ENCODE measurements around the gene APOBEC3C.
"Not testable (repeated sequence)": the region's sequence is repeated elsewhere in the genome, so short reads cannot be mapped to it uniquely, and the experiment has no call there.

Gene APOBEC3C

DNA sequence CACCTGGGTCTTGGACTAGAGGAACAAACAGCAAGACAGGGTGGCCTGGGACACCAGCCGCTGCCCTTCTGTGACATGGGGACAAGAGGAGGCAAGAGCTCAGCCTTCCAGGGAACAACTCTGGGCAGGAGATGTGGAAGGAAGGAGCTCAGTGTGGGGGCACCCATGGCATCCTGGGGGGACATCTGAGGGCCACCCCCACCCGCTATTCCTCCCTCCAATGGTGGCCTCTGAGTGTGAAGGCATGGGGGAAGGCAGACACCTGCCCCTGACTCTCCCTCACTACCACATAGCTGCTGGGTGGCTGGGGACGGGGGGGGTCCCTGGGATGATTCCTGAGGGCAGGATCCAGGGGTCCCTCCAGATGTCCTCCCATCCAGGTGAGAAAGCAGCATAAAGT is 27.4 kb upstream of the APOBEC3C start:
- no peaks in the 10 kb centered on the region for H3K9me3 ChIP-seq (ENCODE audit: insufficient read depth, low read length)
- H3K27me3 ChIP-seq (ENCODE audit: insufficient read depth, insufficient read length): no peaks in the 10 kb centered on the region
- no peak for DNase-seq (ENCODE audit: low read depth, low spot score)
- H3K4me3 ChIP-seq (ENCODE audit: insufficient read length, low read depth): no peak overlapping the region
- H3K9ac ChIP-seq (ENCODE audit: insufficient read length, low read depth): no peak overlapping the region
- no peaks in the 10 kb centered on the region for H3K36me3 ChIP-seq (ENCODE audit: insufficient read depth, insufficient read length, low read length)
- H3K4me1 ChIP-seq (ENCODE audit: insufficient read depth, insufficient read length): no peaks in the 10 kb centered on the region
- TF ChIP-seq ZNF274 (IDR thresholded peaks at IDR 0.05; ENCODE audit: low read depth, low read length) (no peak), SUZ12 (IDR thresholded peaks at IDR 0.05; ENCODE audit: extremely low read depth, insufficient read depth, insufficient read length) (no peak)

DNA sequence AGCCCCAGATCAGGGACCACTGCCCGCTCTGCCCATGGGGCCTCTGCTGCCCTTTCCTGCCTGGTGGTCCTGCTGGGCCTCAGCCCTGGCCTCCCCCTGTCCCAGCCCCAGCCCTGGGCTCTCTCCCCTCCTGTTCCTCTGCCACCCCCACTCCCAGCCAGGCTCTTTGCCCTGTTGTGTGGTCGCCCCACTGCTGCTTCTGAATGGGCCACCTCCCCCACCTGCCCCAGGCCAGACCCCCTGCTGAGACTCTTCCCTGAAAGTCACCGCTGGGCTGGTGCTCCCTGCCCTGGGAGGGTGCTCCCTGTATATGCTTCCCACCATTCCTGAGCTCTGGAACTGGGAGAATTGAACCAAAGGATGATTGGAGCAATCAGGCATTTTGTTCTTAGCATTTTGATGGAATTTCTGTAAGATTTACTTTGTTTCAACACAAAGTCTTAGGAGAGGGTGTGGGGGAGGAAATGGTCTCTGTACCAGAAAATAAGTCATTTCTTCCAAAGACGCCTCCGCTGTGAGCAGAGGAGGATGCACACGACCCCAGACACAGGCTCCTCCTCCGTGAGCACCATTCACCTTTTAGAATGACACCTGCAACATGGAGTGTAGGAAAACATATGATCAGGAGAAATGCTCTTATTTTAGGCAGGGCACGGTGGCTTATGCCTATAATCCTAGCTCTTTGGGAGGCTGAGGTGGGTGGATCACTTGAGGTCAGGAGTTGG is 26.7 kb upstream of the APOBEC3C start:
- no peak for TF ChIP-seq YY1 (IDR thresholded peaks at IDR 0.05; ENCODE audit: insufficient read depth, insufficient read length)
- TF ChIP-seq SUZ12 (IDR thresholded peaks at IDR 0.05; ENCODE audit: extremely low read depth, insufficient read depth, insufficient read length): no peak
- no peak for TF ChIP-seq ZNF274 (IDR thresholded peaks at IDR 0.05; ENCODE audit: low read depth, low read length)

DNA sequence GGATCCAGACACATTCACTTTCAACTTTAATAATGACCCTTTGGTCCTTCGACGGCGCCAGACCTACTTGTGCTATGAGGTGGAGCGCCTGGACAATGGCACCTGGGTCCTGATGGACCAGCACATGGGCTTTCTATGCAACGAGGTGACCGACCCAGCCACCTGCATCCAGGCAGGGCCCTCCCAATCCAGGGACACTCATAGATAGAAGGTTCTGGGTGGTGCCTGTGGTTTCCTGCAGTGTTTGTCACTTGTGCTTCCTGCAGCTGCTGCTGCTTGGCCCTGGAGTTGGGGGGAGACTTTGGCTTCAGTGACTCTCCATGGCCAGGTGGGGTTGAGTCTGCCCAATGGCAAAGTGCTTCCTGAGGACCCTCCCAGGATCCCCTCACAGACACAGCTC is 24.6 kb upstream of the APOBEC3C start:
- H3K27me3 ChIP-seq (ENCODE audit: insufficient read depth, insufficient read length): no peaks in the 10 kb centered on the region
- H3K36me3 ChIP-seq (ENCODE audit: insufficient read depth, insufficient read length, low read length): no peaks in the 10 kb centered on the region
- DNase-seq (ENCODE audit: low read depth, low spot score): no peak
- no peak overlapping the region for H3K9ac ChIP-seq (ENCODE audit: insufficient read length, low read depth)
- no peaks in the 10 kb centered on the region for H3K4me1 ChIP-seq (ENCODE audit: insufficient read depth, insufficient read length)
- H3K4me3 ChIP-seq (ENCODE audit: insufficient read length, low read depth): no peak overlapping the region
- TF ChIP-seq YY1 (IDR thresholded peaks at IDR 0.05; ENCODE audit: insufficient read depth, insufficient read length): no peak
- TF ChIP-seq ZNF274 (IDR thresholded peaks at IDR 0.05; ENCODE audit: low read depth, low read length): no peak
- no peak for TF ChIP-seq SUZ12 (IDR thresholded peaks at IDR 0.05; ENCODE audit: extremely low read depth, insufficient read depth, insufficient read length)
- H3K9me3 ChIP-seq (ENCODE audit: insufficient read depth, low read length): no peaks in the 10 kb centered on the region

More for the DNA sequence above, 26.7 kb upstream of the APOBEC3C start:
- no peaks in the 10 kb centered on the region for H3K9me3 ChIP-seq (ENCODE audit: insufficient read depth, low read length)
- DNase-seq (ENCODE audit: low read depth, low spot score): no peak
- H3K4me1 ChIP-seq (ENCODE audit: insufficient read depth, insufficient read length): no peaks in the 10 kb centered on the region
- no peak overlapping the region for H3K9ac ChIP-seq (ENCODE audit: insufficient read length, low read depth)
- H3K36me3 ChIP-seq (ENCODE audit: insufficient read depth, insufficient read length, low read length): no peaks in the 10 kb centered on the region
- no peaks in the 10 kb centered on the region for H3K27me3 ChIP-seq (ENCODE audit: insufficient read depth, insufficient read length)
- H3K4me3 ChIP-seq (ENCODE audit: insufficient read length, low read depth): no peak overlapping the region

DNA sequence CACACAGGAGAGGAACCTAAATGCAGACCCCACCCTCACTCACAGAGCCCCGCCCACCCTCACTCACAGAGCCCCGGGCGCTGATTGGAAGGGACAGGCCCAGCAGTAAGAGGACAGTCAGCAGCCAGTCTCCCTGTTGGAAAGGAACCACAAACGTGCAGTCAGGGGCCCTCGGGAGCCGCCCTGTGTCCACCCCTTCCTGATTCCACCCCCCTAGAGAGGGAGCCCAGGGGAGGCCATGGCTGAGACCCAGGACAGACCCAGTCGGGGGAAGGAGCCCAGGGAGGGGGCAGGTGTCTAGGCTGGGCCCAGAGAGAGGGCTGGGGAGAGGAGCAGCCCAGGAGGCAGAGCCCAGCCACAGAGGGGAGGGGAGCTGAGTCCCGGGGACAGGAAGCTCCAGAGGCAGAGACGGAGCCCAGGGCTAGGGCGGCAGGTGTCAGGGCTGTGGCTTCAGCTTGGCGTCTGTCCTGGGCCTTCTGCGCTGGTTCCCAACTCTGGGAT is 21.1 kb upstream of the APOBEC3C start:
- H3K4me1 ChIP-seq (ENCODE audit: insufficient read depth, insufficient read length); DNase-seq (ENCODE audit: low read depth, low spot score); H3K4me3 ChIP-seq (ENCODE audit: insufficient read length, low read depth); H3K9ac ChIP-seq (ENCODE audit: insufficient read length, low read depth); H3K36me3 ChIP-seq (ENCODE audit: insufficient read depth, insufficient read length, low read length); H3K9me3 ChIP-seq (ENCODE audit: insufficient read depth, low read length); H3K27me3 ChIP-seq (ENCODE audit: insufficient read depth, insufficient read length): not testable (repeated sequence)

DNA sequence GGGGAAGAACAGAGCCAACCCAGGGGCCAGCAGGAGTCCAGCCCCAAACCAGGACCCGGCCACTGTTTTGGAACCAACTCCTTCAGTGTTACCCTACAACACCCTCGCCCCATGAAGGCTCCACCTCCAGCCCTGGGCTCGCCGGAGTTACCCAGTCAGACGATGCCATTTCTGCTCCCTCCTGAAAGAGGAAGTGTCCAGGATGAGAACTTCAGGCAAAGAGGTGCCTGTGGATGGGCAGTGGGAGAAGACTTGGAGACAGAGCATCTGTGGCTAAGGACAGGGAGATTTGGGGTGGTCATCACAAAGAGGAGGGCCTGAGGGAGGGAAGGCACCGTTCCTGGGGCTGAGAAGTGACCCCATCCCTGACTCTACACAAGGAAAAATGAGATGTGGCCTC is 18.0 kb upstream of the APOBEC3C start:
- H3K4me3 ChIP-seq (ENCODE audit: insufficient read length, low read depth): no peak overlapping the region
- H3K27me3 ChIP-seq (ENCODE audit: insufficient read depth, insufficient read length): peaks cover 9% of the 10 kb centered on the region
- DNase-seq (ENCODE audit: low read depth, low spot score): no peak
- peaks cover 11% of the 10 kb centered on the region for H3K4me1 ChIP-seq (ENCODE audit: insufficient read depth, insufficient read length)
- H3K36me3 ChIP-seq (ENCODE audit: insufficient read depth, insufficient read length, low read length): no peaks in the 10 kb centered on the region
- H3K9ac ChIP-seq (ENCODE audit: insufficient read length, low read depth): no peak overlapping the region
- TF ChIP-seq SUZ12 (IDR thresholded peaks at IDR 0.05; ENCODE audit: extremely low read depth, insufficient read depth, insufficient read length) (no peak), YY1 (IDR thresholded peaks at IDR 0.05; ENCODE audit: insufficient read depth, insufficient read length) (no peak), ZNF274 (IDR thresholded peaks at IDR 0.05; ENCODE audit: low read depth, low read length) (no peak)
- peaks cover 5% of the 10 kb centered on the region; the same call in 1 of the 2 replicates for H3K9me3 ChIP-seq (ENCODE audit: insufficient read depth, low read length)

DNA sequence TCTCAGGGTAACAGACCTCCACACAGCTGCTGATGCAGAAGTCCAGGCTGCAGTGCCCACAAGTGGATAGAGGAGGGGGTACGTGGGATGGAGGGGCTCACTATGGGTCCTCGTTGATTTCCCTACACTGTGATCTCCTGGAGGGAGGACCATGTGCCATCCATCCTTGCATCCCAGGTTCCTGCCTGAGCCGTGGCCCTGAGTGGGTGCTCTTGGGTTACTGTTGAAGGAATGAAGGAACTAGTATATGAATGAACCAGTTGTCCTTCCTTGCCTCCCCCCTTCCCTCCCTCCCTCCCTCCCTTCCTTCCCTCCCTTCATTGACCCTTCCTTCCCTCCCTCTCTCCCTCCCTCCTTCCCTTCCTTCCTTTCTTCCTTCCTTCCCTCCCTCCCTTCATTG is 16.5 kb upstream of the APOBEC3C start:
- Histone ChIP-seq H3K9me3 (ENCODE audit: insufficient read depth, low read length) (peaks cover 5% of the 10 kb centered on the region; the same call in 1 of the 2 replicates), H3K4me3 (ENCODE audit: insufficient read length, low read depth) (no peak overlapping the region), H3K9ac (ENCODE audit: insufficient read length, low read depth) (no peak overlapping the region), H3K36me3 (ENCODE audit: insufficient read depth, insufficient read length, low read length) (no peaks in the 10 kb centered on the region), H3K27me3 (ENCODE audit: insufficient read depth, insufficient read length) (peaks cover 9% of the 10 kb centered on the region), H3K4me1 (ENCODE audit: insufficient read depth, insufficient read length) (peaks cover 11% of the 10 kb centered on the region)
- TF ChIP-seq SUZ12 (IDR thresholded peaks at IDR 0.05; ENCODE audit: extremely low read depth, insufficient read depth, insufficient read length): no peak
- no peak for TF ChIP-seq YY1 (IDR thresholded peaks at IDR 0.05; ENCODE audit: insufficient read depth, insufficient read length)
- no peak for TF ChIP-seq ZNF274 (IDR thresholded peaks at IDR 0.05; ENCODE audit: low read depth, low read length)
- DNase-seq (ENCODE audit: low read depth, low spot score): no peak

DNA sequence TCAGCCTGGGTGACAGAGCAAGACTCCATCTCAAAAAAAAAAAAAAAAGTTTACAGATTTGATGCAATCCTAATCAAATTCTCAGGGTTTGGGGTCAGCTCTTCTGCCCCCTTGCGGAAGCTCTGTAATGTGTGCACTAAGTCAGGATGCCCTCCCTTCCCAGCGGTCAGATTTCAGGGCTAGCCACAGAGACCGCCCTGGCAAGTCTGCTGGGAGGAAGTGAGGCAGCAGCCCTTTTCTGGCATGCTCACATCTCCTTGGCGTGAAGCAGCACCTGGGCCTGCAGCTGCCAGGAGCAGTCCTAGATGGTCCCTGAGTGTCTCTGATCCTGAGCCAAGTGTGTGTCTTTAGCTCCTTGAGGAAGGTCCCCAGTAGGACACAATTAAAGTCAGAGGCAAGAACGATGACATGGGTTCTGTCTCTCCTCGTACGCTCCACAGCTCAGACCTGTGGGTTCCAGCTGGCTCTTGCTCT is 10.9 kb upstream of the APOBEC3C start:
- Histone ChIP-seq H3K9ac (ENCODE audit: insufficient read length, low read depth) (peak overlapping the region; percentile 56), H3K27me3 (ENCODE audit: insufficient read depth, insufficient read length) (peaks cover 3% of the 10 kb centered on the region), H3K4me3 (ENCODE audit: insufficient read length, low read depth) (no peak overlapping the region), H3K36me3 (ENCODE audit: insufficient read depth, insufficient read length, low read length) (no peaks in the 10 kb centered on the region), H3K4me1 (ENCODE audit: insufficient read depth, insufficient read length) (peaks cover 8% of the 10 kb centered on the region), H3K9me3 (ENCODE audit: insufficient read depth, low read length) (peaks cover 5% of the 10 kb centered on the region; the same call in 1 of the 2 replicates)
- TF ChIP-seq SUZ12 (IDR thresholded peaks at IDR 0.05; ENCODE audit: extremely low read depth, insufficient read depth, insufficient read length): no peak
- TF ChIP-seq YY1 (IDR thresholded peaks at IDR 0.05; ENCODE audit: insufficient read depth, insufficient read length): no peak
- no peak for TF ChIP-seq ZNF274 (IDR thresholded peaks at IDR 0.05; ENCODE audit: low read depth, low read length)
- DNase-seq (ENCODE audit: low read depth, low spot score): peak; percentile 66
